Panc1 (cell line): ENCODE data around the gene CCNJL. TPM values are rescaled to one million over a fixed set of nuclear protein-coding genes. Genes with fewer than 3 reads are reported as not detected.

Experiments
- ATAC-seq: fragments of 200-7000 bp; cut with Tn5 transposase; 2 replicates; pipeline ENCODE4 v1.9.1; 2020; ENCODE audit warnings: mild to moderate bottlenecking, moderate library complexity
- BruUV-seq: library from RNA; stranded (reverse); fragments of 400-500 nt; replicated peaks from 2 replicates; lab custom pipeline; 2021; lab: Mats Ljungman, UMichigan
- CTCF ChIA-PET: fragments of 300-600 bp; sonication (Branson Sonifier 250); formaldehyde crosslinking; loops from one replicate; lab custom pipeline; 2022; ENCODE audit warnings: antibody characterized with exemption; lab: Charles Lee
- POLR2A ChIA-PET: fragments of 300-600 bp; sonication (Branson Sonifier 250); formaldehyde crosslinking; loops from one replicate; lab custom pipeline; 2022; ENCODE audit warnings: antibody characterized with exemption; lab: Charles Lee
- DNase-seq: peaks from one replicate; pipeline ENCODE4 v3.0.0-alpha.2; 2010; ENCODE audit warnings: low read depth, low spot score
- H3K27ac ChIP-seq: 2 replicates; pipeline ENCODE4 v1.5.1; 2011; ENCODE audit warnings: mild to moderate bottlenecking, low read length, inconsistent platforms
- H3K27me3 ChIP-seq: fragments of 200-500 bp; sonication (Bioruptor generic); 2 replicates; pipeline ENCODE4 v1.6.0; 2014; ENCODE audit warnings: low read length, inconsistent platforms; ENCODE audit not compliant: control insufficient read depth, insufficient read depth
- H3K36me3 ChIP-seq: fragments of 200-500 bp; sonication (Bioruptor generic); 2 replicates; pipeline ENCODE4 v1.5.1; 2014; ENCODE audit warnings: inconsistent platforms, mild to moderate bottlenecking, low read length, moderate library complexity; ENCODE audit not compliant: control insufficient read depth, insufficient read depth
- H3K4me1 ChIP-seq: 2 replicates; pipeline ENCODE4 v1.5.1; 2011; ENCODE audit warnings: inconsistent platforms, mild to moderate bottlenecking, low read length, moderate library complexity; ENCODE audit not compliant: control insufficient read depth, insufficient read depth
- H3K4me3 ChIP-seq, 2 experiments: 2 replicates each; pipeline ENCODE4 v1.5.1; 2011 to 2012; ENCODE audit warnings: low read depth in 2 of 2, low read length in 2 of 2, mild to moderate bottlenecking in 2 of 2, inconsistent platforms in 1 of 2, moderate library complexity in 1 of 2
- H3K9me3 ChIP-seq: fragments of 200-500 bp; sonication (Bioruptor generic); 2 replicates; pipeline ENCODE4 v1.5.1; 2014; ENCODE audit warnings: low read depth, mild to moderate bottlenecking, inconsistent platforms, low read length, moderate library complexity; ENCODE audit not compliant: control insufficient read depth, insufficient read depth
- CTCF ChIP-seq: fragments of 450-650 bp; IDR thresholded peaks from 2 replicates; pipeline ENCODE4 v1.5.1; 2017; ENCODE audit warnings: mild to moderate bottlenecking
- POLR2AphosphoS5 ChIP-seq: IDR thresholded peaks from 2 replicates; pipeline ENCODE4 v1.6.1; 2012; ENCODE audit warnings: mild to moderate bottlenecking, low read depth, low read length, moderate library complexity
- REST ChIP-seq, 2 experiments: IDR thresholded peaks; 2 replicates each; pipeline ENCODE4 v1.6.1; 2011 to 2012; ENCODE audit warnings: low read depth in 2 of 2, control low read depth in 1 of 2, low read length in 1 of 2, mild to moderate bottlenecking in 1 of 2, moderate library complexity in 1 of 2; ENCODE audit not compliant: insufficient read depth in 1 of 2
- SIN3A ChIP-seq: IDR thresholded peaks from 2 replicates; pipeline ENCODE4 v1.6.1; 2012; ENCODE audit warnings: low read depth, mild to moderate bottlenecking, low read length, moderate library complexity, borderline replicate concordance; ENCODE audit not compliant: insufficient read depth
- TCF7L2 ChIP-seq: IDR thresholded peaks from 2 replicates; pipeline ENCODE4 v1.6.1; 2011; ENCODE audit warnings: mild to moderate bottlenecking, low read depth, low read length, inconsistent platforms
- in situ Hi-C: cut with HindIII; loops from 2 replicates; pipeline ENCODE4 v1.10.0; 2016; ENCODE audit warnings: low sequenced_read_pairs, low pct_unique_long_range_greater_than_20kb
- intact Hi-C: fragments of 100-400 bp; cut with micrococcal nuclease; formaldehyde crosslinking; loops from one replicate; pipeline ENCODE4 v1.10.0; 2022; ENCODE audit not compliant: unreplicated experiment
- total RNA-seq: library from RNA; stranded (reverse); gene quantifications from one replicate; pipeline ENCODE4 v1.2.1, GENCODE V29; 2021; ENCODE audit not compliant: unreplicated experiment

Gene CCNJL
- total RNA-seq, 1 experiment from 2014 or later: 35.0 TPM

DNA sequence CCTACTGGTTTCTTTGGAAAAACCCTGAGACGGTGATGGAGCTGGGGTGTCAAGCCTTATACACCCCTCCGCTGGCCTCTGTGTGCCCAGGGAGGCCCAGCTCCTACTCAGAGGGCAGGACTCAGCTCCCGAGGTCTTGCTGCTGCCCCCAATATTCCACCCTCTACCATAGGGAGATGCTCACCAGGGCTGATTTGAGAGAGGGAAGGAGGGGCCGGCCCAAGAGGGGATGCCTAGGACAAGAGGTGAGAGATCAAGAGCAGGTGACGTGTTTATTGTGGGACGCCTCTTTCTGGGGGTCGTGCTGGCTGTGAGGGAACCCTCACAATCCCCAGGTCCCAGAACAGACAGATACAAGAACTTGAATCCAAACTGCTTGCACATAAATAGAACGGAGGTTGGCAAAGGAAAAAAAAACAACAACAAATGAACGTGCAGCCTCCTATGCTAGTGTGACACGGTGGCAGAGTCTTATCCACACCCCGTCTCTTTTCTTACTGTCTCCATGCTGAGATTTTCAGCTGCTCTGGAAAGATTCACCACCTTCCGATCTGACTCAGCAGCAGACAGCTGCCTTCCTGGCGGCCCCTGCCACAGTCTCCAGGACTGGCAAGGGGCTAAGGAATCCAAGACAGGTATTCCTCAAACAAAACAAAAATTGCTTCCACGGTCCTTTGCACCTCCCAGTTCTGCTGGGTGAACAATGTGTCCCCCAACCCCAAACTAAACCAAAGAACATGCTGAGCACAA lies 60.8 kb downstream of the CCNJL start:
- Histone ChIP-seq H3K27me3 (no peaks in the 10 kb centered on the region), H3K27ac (no peak overlapping the region), H3K4me3 (no peak overlapping the region), H3K9me3 (no peaks in the 10 kb centered on the region), H3K4me1 (no peaks in the 10 kb centered on the region), H3K36me3 (peaks cover 4% of the 10 kb centered on the region)
- in situ Hi-C loops (no loop called here), intact Hi-C loops (no loop called here)
- TF ChIP-seq REST (IDR thresholded peaks at IDR 0.05; ENCODE audit: insufficient read depth in 1 of 2, low read depth in 2 of 2, low read length in 1 of 2): no peak
- TF ChIP-seq CTCF: no peak
- TF ChIP-seq POLR2AphosphoS5: no peak
- TF ChIP-seq TCF7L2: no peak
- TF ChIP-seq SIN3A: no peak
- CTCF ChIA-PET: no interaction called here
- ATAC-seq: no peak
- BruUV-seq: no TSS peak
- no peak for DNase-seq
- POLR2A ChIA-PET: no interaction called here

DNA sequence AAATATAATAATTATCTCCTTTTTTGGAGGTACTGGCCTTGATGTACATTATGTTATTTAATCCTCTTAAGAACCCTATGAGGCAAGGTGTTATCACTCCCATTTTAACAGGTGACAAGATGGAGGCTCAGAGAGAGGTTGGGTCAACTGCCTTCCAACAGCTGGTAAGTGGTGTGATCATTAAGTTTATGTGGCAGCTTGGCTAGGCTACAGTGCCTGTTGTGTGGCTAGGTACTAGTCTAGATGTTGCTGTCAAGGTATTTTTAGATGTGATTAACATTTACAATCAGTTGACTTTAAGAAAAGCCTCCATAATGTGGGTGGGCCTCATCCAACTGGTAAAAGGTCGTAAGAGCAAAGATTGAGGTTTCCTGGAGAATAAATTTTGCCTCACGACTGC lies 61.5 kb downstream of the CCNJL start:
- H3K4me3 ChIP-seq: no peak overlapping the region
- POLR2A ChIA-PET: no interaction called here
- H3K27me3 ChIP-seq: no peaks in the 10 kb centered on the region
- in situ Hi-C loops: no loop called here
- no TSS peak for BruUV-seq
- DNase-seq (no peak), ATAC-seq (no peak)
- H3K36me3 ChIP-seq: peaks cover 4% of the 10 kb centered on the region
- no peaks in the 10 kb centered on the region for H3K9me3 ChIP-seq
- H3K4me1 ChIP-seq: no peaks in the 10 kb centered on the region
- CTCF ChIA-PET: no interaction called here
- TF ChIP-seq SIN3A (no peak), CTCF (no peak), POLR2AphosphoS5 (no peak), REST (IDR thresholded peaks at IDR 0.05; ENCODE audit: insufficient read depth in 1 of 2, low read depth in 2 of 2, low read length in 1 of 2) (no peak), TCF7L2 (no peak)
- intact Hi-C loops: no loop called here
- no peak overlapping the region for H3K27ac ChIP-seq
